ENCODE results near the gene CPOX.
A peak's percentile ranks its signal among the peaks of the same experiment; 100 is the strongest.
"Not testable (repeated sequence)": the region's sequence is repeated elsewhere in the genome, so short reads cannot be mapped to it uniquely, and the experiment has no call there.

The CPOX gene

GRCh38 chr3:98593046-98593936 lies at the start of gene CPOX:
Gene CPOX (minus strand): TSS chr3:98593611. CDS start chr3:98593504, 107 bp downstream.
- peak within 1 kb of the TSS; percentile 95 for H3K4me3 ChIP-seq (replicated peaks; ENCODE audit: low read depth, low read length)
- H3K27me3 ChIP-seq (replicated peaks; ENCODE audit: control insufficient read depth, insufficient read depth, low read length) = no peaks in the 10 kb centered on the region
- TF ChIP-seq CTCF (IDR thresholded peaks at IDR 0.05; ENCODE audit: insufficient read depth, low read length, poor library complexity, severe bottlenecking) = no peak
- peak; percentile 93 for DNase-seq (ENCODE audit: extremely low read depth, insufficient read length)
- H3K36me3 ChIP-seq (ENCODE audit: control insufficient read depth, insufficient read depth, low read length) = 0 out of 2 replicates have a peak, but pooled peaks cover 2% of the 10 kb centered on the region

GRCh38 chr3:98642769-98643168 lies 49.4 kb upstream of the CPOX start:
- not testable (repeated sequence) for H3K36me3 ChIP-seq (ENCODE audit: control insufficient read depth, insufficient read depth, low read length); H3K4me3 ChIP-seq (replicated peaks; ENCODE audit: low read depth, low read length); DNase-seq (ENCODE audit: extremely low read depth, insufficient read length); H3K27me3 ChIP-seq (replicated peaks; ENCODE audit: control insufficient read depth, insufficient read depth, low read length)

- not testable (repeated sequence) for DNase-seq (ENCODE audit: extremely low read depth, insufficient read length); H3K36me3 ChIP-seq (ENCODE audit: control insufficient read depth, insufficient read depth, low read length)
These were observed 48.3 kb upstream of the CPOX start for GRCh38 chr3:98641756-98642155.

GRCh38 chr3:98638515-98638914 lies 45.1 kb upstream of the CPOX start:
- not testable (repeated sequence) for DNase-seq (ENCODE audit: extremely low read depth, insufficient read length); H3K27me3 ChIP-seq (replicated peaks; ENCODE audit: control insufficient read depth, insufficient read depth, low read length); H3K36me3 ChIP-seq (ENCODE audit: control insufficient read depth, insufficient read depth, low read length); H3K4me3 ChIP-seq (replicated peaks; ENCODE audit: low read depth, low read length)

More at GRCh38 chr3:98641756-98642155, 48.3 kb upstream of the CPOX start:
- H3K4me3 ChIP-seq (replicated peaks; ENCODE audit: low read depth, low read length); H3K27me3 ChIP-seq (replicated peaks; ENCODE audit: control insufficient read depth, insufficient read depth, low read length): not testable (repeated sequence)

- DNase-seq (ENCODE audit: extremely low read depth, insufficient read length) = no peak
- no peak for TF ChIP-seq CTCF (IDR thresholded peaks at IDR 0.05; ENCODE audit: insufficient read depth, low read length, poor library complexity, severe bottlenecking)
- no peaks in the 10 kb centered on the region for H3K36me3 ChIP-seq (ENCODE audit: control insufficient read depth, insufficient read depth, low read length)
- no peaks in the 10 kb centered on the region for H3K27me3 ChIP-seq (replicated peaks; ENCODE audit: control insufficient read depth, insufficient read depth, low read length)
- no peak overlapping the region for H3K4me3 ChIP-seq (replicated peaks; ENCODE audit: low read depth, low read length)
These were observed 37.0 kb upstream of the CPOX start for GRCh38 chr3:98630416-98630815.

GRCh38 chr3:98628317-98628716 lies 34.9 kb upstream of the CPOX start:
- DNase-seq (ENCODE audit: extremely low read depth, insufficient read length) = no peak
- H3K27me3 ChIP-seq (replicated peaks; ENCODE audit: control insufficient read depth, insufficient read depth, low read length) = no peaks in the 10 kb centered on the region
- no peak overlapping the region for H3K4me3 ChIP-seq (replicated peaks; ENCODE audit: low read depth, low read length)
- no peak for TF ChIP-seq CTCF (IDR thresholded peaks at IDR 0.05; ENCODE audit: insufficient read depth, low read length, poor library complexity, severe bottlenecking)
- H3K36me3 ChIP-seq (ENCODE audit: control insufficient read depth, insufficient read depth, low read length) = no peaks in the 10 kb centered on the region

GRCh38 chr3:98626151-98626550 lies 32.7 kb upstream of the CPOX start:
- Histone ChIP-seq H3K27me3 (replicated peaks; ENCODE audit: control insufficient read depth, insufficient read depth, low read length) (no peaks in the 10 kb centered on the region), H3K4me3 (replicated peaks; ENCODE audit: low read depth, low read length) (no peak overlapping the region), H3K36me3 (ENCODE audit: control insufficient read depth, insufficient read depth, low read length) (no peaks in the 10 kb centered on the region)
- DNase-seq (ENCODE audit: extremely low read depth, insufficient read length) = no peak
- no peak for TF ChIP-seq CTCF (IDR thresholded peaks at IDR 0.05; ENCODE audit: insufficient read depth, low read length, poor library complexity, severe bottlenecking)
